DMS 273 (cell line): ENCODE results near the gene GEMIN4.
"Not testable (repeated sequence)": the region's sequence is repeated elsewhere in the genome, so short reads cannot be mapped to it uniquely, and the experiment has no call there.

Experiments used
- DNase-seq: peaks from one replicate; lab custom pipeline; 2025; ENCODE audit not compliant: unreplicated experiment; lab: John Stamatoyannopoulos, UW

The GEMIN4 gene

GRCh38 chr17:704111-704864, 47.8 kb downstream of the GEMIN4 start:
- DNase-seq: no peak

GRCh38 chr17:703081-703875, 48.8 kb downstream of the GEMIN4 start:
- no peak for DNase-seq

GRCh38 chr17:700504-701094, 51.5 kb downstream of the GEMIN4 start:
- peak; percentile 24 for DNase-seq

- DNase-seq: no peak
Measured at GRCh38 chr17:699345-699744, 52.7 kb downstream of the GEMIN4 start.

- not testable (repeated sequence) for DNase-seq
Measured at GRCh38 chr17:698096-698495, 54.0 kb downstream of the GEMIN4 start.

- no peak for DNase-seq
Measured at GRCh38 chr17:697682-698081, 54.4 kb downstream of the GEMIN4 start.

GRCh38 chr17:696369-696768, 55.7 kb downstream of the GEMIN4 start:
- peak; percentile 9 for DNase-seq
